ENCODE data around the gene FADS6.

FADS6 gene

GRCh38 chr17:74850310-74850709 lies 43.1 kb downstream of the FADS6 start:
- no peak for DNase-seq

DNA sequence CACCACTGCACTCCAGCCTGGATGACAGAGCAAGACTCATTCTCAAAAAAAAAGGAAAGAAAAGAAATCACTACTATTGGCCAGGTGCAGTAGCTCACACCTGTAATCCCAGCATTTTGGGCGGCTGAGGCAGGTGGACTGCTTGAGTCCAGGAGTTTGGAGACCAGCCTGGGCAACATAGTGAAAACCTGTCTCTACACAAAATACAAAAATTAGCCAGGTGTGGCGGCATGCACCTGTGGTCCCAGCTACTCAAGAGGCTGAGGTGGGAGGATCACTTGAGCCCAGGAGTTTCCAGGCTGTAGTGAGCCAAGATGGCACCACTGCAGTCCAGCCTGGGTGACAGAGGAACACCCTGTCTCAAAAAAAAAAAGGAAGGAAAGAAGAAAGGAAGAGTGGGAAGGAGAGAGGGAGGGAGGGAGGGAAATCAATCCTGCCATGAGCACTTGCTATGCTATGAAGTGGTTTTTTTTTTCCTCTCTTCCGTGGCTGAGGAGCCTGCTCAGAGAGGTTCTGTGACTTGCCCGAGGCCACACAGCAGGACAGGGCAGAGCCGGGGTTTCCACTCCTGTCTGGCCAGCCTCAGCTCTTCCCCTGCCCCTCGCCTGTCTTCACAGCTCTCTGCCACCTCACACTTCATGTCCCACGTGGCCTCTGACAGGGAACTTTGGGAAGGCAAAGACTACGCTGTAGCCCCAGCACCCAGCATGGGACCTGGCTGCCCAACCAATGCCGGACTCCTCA lies 44.6 kb downstream of the FADS6 start:
- no peak for DNase-seq

- DNase-seq, result no peak
Measured at GRCh38 chr17:74846621-74847020, 46.8 kb downstream of the FADS6 start.

- DNase-seq, result no peak
Measured at GRCh38 chr17:74843352-74843627, 50.1 kb downstream of the FADS6 start.

DNA sequence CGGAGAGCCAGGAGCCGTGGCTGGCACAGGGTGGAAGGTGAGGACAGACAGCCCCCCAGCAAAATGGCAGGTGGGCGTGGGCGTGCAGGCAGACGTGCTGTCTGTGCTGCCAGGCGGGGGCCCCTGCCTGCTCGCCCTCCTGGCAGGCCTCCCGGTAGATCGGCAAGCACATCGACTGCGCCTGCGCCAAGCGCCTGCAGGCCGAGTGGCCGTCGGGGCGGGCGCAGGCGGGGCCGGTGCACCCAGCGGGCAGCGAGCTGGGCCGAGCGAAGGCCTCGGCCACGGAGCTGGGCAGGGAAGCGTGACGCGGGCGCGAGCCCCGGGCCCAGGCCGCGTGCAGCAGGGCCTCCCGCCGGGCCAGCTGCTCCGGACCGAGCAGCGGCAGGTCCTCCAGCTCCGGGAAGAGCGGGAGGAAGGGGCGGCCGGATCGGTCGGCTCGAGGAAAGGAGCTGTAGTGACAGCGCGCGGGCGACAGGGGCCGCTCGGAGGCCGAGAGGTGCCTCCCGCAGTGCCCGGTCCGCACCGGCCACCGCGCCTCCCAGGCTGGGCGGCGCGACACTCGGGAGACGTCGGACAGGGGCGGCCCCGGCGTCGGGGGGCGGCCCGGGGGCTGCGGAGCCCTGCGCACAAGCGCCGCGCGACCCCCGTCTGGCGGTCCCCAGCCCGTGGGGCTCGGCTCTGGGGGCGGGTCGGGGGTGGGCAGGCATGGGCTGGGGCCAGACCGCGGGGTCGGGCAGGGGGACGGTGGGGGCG lies 50.7 kb downstream of the FADS6 start:
- peak; percentile 27 for DNase-seq

- DNase-seq, result no peak
Measured at GRCh38 chr17:74842146-74842598, 51.3 kb downstream of the FADS6 start.

- no peak for DNase-seq
Measured at GRCh38 chr17:74840989-74841666, 52.3 kb downstream of the FADS6 start.

DNA sequence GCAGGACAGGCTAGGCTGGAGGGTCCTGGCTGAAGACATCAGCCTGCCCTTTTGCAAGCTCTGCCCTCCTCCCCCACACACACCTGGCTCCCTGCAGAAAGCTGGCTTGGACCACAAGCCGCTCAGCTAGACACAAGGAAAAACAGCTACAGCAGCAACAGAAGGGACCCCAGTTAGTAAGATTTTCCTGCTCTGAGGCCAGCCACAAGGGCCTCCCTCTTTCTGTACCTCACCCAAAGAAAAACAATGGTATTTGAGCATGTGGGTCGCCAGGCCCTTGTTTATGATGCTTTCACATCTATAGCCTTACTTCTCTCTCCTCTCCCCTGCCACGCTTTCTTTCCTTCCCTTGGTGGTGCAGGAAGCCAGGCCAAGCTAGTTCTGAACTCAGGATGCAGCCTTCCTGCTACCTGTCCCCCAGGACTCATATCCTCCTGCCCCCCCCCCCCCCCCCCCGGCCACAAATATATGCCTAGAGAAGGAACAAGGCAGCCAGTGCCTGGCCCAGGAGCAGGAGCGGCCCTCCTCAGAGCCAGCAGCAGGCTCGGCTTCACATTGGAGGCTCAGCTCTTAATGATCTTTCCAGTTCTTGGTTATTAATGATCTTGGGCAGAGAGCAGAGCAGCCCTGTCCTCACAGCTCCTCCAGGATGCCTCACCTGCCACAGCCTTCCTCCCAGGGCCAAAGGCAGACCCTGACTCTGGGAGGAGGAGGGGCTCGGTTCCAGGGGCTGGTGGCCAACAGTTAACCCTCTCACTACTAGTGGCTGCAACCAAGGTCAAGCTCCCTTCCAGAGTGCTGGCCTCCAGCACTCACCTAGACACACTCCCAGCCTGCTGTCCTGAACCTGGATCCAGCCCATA lies 53.2 kb downstream of the FADS6 start:
- no peak for DNase-seq

DNA sequence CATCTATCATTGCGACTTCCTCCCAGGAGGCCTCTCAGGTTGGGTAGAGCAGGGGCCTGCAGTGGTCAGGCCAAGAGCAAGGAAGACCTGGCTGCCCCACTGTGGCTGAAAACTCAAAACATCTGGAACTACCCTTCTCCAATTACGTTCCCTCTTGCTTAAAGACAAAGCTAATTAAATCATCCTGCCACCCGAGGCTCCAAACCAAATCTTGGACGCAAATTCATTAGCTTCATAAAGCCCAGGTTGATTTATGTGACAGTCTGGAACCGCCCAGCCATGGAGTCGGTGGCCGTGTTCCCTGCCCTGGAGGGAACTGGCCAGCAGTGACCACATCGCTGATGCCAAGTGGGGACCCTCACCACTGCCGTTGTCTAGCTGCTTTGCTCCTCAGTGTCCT lies 55.2 kb downstream of the FADS6 start:
- DNase-seq, result no peak

- no peak for DNase-seq
Measured at GRCh38 chr17:74836691-74837467, 56.6 kb downstream of the FADS6 start.

DNA sequence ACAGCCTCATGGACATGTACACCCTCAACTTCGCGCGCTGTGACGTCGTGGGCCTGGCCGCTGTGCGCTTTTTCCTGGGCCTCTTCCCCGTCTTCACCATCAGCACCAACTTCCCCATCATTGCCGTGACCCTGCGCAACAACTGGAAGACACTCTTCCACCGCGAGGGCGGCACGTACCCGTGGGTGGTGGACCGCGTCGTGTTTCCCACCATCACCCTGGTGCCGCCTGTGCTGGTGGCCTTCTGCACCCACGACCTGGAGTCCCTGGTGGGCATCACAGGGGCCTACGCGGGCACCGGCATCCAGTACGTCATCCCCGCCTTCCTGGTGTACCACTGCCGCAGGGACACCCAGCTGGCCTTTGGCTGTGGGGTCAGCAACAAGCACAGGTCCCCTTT lies 57.2 kb downstream of the FADS6 start:
- DNase-seq, result no peak

GRCh38 chr17:74833501-74834377 lies 59.7 kb downstream of the FADS6 start:
- peak; percentile 78 for DNase-seq

- DNase-seq, result no peak
Measured at GRCh38 chr17:74832421-74832820, 61.0 kb downstream of the FADS6 start.

DNA sequence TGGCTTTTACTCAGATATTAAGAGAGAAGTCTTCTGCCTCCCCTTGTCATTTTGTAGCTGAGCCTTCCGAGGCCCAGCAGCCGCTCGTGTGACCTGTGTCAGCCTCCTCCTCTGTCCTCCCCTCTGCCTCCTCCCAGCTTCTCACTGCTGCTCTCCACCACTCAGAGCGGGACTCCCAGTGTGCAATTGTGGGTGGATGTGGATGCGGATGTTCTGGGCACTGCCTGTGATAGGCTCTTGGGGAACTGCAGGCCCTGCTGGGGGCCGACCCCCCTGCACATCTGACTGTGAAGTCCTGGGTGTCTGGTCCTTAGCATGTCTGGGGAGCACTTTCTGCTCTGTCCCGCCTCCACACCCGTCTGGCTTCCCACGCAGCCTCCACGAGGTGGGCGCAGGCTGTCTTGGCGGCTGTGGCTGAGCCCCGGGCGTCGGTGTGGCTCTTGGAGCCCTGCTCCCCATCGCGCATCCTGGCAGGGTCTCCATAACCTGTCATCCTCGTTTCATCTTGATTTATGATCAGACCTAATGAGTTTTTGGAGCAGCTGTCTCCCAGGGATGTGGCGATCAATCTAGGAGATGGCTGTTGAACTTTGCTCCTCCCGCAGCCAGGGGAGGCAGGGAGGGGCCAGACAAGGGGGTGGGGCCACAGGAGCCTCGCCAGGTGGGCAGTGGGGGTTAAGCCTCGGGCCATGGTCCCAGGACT lies 61.8 kb downstream of the FADS6 start:
- DNase-seq, result no peak

GRCh38 chr17:74830861-74831260 lies 62.6 kb downstream of the FADS6 start:
- no peak for DNase-seq

DNA sequence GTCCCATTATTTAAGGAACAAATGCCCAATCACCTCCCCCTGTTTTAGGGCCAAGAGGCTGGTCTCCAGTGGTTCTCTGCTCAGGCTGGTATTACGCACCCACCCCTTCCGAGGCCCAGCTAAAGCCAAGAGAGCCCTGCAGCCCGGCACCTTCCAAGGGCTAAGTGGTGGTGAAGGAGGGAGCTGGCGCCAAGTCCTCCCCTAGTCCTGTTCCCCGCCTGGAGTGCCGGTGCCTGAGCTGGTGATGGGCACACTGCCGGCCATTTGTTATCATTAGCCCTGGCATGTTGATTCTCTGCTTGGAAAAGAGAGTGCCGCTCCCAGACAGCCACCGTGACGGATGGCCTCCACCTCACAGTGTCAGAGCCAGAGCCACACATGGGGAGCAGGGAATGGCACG lies 65.6 kb downstream of the FADS6 start:
- DNase-seq, result no peak

Measured in kidney glomerular epithelial cell (primary cell).